NCI-H526 treated with DMSO at 0.1 percent for 48 hours (cell line): ENCODE data around the gene TMEM184B.

Experiments
- DNase-seq: peaks from one replicate; lab custom pipeline; 2025; lab: John Stamatoyannopoulos, UW

The TMEM184B gene

GRCh38 chr22:38276166-38276565 lies 3.4 kb upstream of the TMEM184B start:
- DNase-seq = no peak

- DNase-seq = no peak
These were observed 471 bp upstream of the TMEM184B start for GRCh38 chr22:38273135-38273826.

DNA sequence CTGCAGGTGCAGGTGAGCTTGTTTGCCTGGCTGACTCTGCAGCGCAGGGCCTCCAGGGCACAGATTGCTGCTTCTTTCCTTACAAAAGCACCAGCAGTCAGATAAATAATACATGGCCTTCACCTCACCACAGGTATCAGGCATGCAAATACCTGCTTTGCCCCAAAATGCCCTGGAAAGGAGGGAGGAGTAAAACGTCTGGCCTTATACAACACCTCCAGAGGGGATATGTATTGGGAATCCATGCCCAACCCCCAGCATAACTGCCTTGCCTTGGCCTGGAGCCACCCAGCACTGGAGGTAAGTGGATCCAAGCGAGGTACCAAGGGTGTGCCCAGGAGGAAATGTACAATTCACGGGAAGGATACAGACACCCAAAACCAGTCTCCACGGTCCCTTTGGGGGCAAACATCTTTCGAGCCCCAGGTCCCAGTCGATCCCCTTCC lies 860 bp downstream of the TMEM184B start:
- peak; percentile 74 for DNase-seq

DNA sequence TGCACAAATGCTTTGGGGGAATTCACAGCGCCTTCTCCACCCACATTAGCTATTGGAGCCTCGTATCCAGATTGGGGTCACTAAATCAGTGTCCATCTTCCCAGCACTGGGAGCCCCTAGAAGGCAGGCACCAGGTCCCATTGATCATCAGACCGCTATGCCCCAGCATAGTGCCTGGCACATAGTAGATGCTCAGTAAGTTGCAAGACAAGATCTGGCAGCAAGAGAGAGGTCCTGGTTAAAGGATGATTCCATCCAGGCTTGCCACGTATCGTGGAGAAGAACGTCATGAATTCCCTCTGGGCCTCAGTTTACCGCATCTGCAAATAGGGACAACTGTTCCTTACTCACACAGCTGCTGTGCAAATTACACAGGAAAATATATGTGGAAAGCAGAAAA lies 1.7 kb downstream of the TMEM184B start:
- no peak for DNase-seq

DNA sequence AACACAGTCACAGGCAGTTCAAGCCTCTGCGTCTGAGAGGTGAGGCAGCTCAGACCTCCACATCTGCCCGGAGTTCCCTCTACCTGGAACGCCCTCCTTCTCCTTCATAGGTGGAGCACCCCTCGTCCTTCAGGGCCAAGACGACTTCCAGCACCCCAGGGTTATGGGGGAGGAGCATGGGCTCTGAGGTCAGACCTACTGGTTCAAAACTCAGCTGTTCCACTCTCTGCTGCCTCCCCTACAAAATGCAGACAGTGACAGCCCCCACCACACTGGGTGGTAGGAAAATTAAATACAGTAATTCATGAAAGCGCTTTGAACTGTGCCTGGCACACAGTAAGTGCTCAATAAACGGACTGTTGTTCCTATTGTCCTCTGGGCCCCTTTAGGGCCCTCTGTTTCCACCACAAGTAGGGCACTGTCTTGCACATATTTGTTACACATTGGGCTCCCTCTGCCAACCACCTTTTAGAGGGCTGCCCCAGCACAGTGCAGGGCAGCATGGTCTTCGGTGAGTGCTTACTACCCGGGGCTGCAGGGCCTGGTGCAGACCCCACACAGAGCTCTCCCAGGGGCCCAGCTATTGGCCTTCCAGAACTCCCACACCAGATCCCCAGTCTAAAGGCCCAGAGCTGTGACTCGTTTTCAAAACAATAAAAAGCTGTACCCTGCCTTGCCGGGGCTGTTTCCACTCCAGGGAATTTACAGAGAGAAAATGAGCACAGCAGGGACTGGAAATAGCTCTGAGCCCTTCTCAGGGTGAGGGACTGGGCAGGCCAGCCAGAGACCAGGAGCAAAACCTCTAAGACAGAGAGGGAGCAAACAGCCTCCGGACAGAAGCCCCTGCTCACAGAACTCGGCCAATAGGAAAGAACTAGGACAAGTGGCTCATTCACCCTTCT lies 2.5 kb downstream of the TMEM184B start:
- no peak for DNase-seq

- DNase-seq = no peak
These were observed 3.3 kb downstream of the TMEM184B start for GRCh38 chr22:38269466-38269865.

DNA sequence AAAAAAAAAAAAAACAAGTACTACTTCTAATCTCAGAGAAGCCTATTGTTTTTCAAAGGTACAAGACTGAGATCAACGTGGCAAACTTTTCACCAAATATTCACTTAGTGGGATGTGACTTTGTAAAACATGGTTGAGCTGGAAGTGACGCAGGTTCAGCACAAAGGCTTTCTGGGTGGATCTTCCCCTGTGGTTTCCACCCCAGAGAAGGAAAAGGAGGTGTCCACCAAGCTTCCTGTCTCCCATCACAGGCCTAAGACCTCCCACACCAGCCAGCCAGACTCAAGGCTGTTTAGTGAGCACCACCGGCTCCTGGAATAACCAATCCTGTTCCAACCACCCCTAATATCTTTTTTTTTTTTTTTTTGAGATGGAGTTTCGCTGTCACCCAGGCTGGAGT lies 5.7 kb downstream of the TMEM184B start:
- DNase-seq = no peak

GRCh38 chr22:38266120-38266519 lies 6.7 kb downstream of the TMEM184B start:
- no peak for DNase-seq

- DNase-seq = no peak
These were observed 8.4 kb downstream of the TMEM184B start for GRCh38 chr22:38264322-38264843.

GRCh38 chr22:38262051-38262795 lies 10.6 kb downstream of the TMEM184B start:
- DNase-seq = no peak

- no peak for DNase-seq
These were observed 11.8 kb downstream of the TMEM184B start for GRCh38 chr22:38260761-38261681.

DNA sequence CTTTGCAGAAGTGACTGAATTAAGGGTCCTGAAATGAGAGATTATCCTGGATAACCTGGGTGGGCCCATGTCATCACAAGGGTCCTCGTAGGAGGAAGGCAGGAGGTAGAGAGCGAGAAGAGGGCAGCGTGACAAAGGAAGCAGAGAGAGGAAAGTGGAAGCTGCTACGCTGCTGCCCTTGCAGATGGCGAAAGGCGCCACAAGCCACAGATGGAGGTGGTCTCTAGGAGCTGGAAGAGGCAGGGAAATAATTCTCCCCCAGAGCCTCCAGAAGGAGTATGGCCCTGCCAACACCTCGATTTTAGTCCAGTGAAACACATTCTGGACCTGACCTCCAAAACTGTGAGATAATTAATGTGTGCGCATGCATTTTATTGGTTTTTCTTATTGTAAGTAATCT lies 13.4 kb downstream of the TMEM184B start:
- DNase-seq = no peak

- no peak for DNase-seq
These were observed 13.9 kb downstream of the TMEM184B start for GRCh38 chr22:38258895-38259294.

DNA sequence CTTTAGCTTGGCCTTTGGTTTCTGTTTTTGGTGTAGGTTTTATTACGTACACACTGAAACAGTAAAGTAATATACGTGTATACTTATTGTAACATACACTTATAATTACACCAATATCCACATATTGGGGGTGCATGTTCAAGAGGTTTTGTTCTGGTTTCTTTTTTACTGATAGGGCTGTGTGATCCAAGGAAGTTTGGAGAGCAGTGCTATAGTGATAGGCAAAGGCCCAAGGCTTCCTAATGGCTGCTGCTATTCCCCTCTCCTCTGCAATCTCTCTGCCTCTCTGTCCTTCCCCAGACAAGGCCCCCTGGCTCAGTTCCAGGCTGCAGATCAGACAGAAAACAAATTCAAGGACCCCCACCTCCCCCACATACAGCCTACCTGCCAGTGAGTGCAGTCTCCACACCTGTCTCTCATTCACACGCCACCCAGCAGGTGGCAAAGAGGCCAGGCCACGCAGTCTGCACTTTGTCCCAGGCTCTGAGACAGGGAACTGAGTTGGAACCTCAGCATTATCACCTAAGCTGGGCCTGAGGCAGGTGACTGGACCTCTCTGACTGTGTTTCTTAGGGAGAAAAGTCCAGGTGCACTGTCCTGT lies 15.1 kb downstream of the TMEM184B start:
- DNase-seq = no peak

GRCh38 chr22:38257181-38257580 lies 15.6 kb downstream of the TMEM184B start:
- DNase-seq = no peak

- no peak for DNase-seq
These were observed 17.1 kb downstream of the TMEM184B start for GRCh38 chr22:38255697-38256096.

DNA sequence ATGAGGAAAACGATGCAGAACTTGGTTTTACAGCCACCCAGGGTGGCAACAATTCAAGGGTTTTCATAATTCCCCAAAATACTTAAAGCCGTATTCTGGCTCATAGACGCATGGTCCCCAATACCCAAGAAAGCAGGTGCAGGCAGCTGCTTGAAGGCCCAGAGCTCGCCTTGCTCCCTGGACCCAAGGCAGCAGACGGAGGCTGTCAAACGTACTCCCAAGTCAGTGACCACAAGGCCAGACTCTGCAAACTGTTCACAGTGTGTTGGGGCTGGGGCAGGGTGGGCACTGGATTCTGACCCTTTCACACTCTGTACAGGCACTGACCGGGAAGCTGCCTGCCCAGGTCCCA lies 21.5 kb downstream of the TMEM184B start:
- DNase-seq = no peak

DNA sequence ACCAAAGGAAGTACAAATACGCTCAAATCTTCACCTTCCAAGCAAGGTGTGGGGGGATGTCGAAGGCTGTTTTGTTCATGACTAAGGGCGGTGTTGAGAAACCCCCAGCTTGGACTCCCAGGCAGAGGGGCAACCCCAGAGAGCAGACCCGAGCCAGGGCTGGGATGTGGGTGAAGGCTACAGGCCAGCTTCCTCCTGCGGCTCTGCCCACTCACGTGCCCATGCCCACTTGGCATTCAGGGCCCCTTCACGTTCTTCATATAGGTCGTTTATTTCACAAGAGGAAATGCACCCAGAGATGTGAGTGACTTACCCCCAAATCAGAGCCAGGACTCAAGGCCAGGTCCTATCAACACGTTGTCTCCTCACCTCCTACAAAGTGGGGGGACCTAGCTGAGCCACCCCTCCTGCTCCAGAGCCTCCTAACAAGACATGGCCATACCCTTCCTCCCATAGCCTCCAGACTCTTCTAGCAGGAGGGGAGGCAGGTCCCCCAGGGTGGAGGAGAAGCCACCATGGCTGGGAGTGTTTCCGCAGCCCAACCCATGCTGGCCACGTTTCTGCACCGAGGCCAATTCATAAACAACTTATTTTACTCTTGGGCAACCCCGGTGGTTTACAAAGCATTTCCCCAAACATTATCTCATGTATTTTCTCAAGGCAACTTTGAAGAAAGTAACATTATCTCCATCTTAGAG lies 22.0 kb downstream of the TMEM184B start:
- DNase-seq = no peak

- no peak for DNase-seq
These were observed 22.8 kb downstream of the TMEM184B start for GRCh38 chr22:38249803-38250642.
